Testis (tissue), 3 donors: ENCODE data around the gene UBE2QL1. TPM values are rescaled to one million over a fixed set of nuclear protein-coding genes. Genes with fewer than 3 reads are reported as not detected.
"Not testable (repeated sequence)": the region's sequence is repeated elsewhere in the genome, so short reads cannot be mapped to it uniquely, and the experiment has no call there.

ENCODE experiments used
- DNase-seq: peaks from one replicate; pipeline ENCODE4 v3.0.0-alpha.2; 2019
- H3K27ac ChIP-seq, 2 donors: fragments of 200-600 bp; sonication (generic); one replicate each; pipeline ENCODE4 v1.5.1; 2019
- H3K27me3 ChIP-seq: fragments of 200-600 bp; sonication (generic); one replicate; pipeline ENCODE4 v1.5.1; 2019
- H3K36me3 ChIP-seq: fragments of 200-600 bp; sonication (generic); one replicate; pipeline ENCODE4 v1.5.1; 2017; ENCODE audit warnings: low read depth; ENCODE audit errors: missing control alignments
- H3K4me1 ChIP-seq: fragments of 200-600 bp; sonication (generic); one replicate; pipeline ENCODE4 v1.5.1; 2019
- H3K4me3 ChIP-seq, 2 donors: fragments of 200-600 bp; sonication (generic); one replicate each; pipeline ENCODE4 v1.5.1; 2017 to 2019
- H3K9me3 ChIP-seq: fragments of 200-600 bp; sonication (generic); one replicate; pipeline ENCODE4 v1.5.1; 2017
- POLR2A ChIP-seq: fragments of 450-650 bp; IDR thresholded peaks from one replicate; pipeline ENCODE4 v1.6.1; 2017; ENCODE audit warnings: antibody characterized with exemption, mild to moderate bottlenecking, moderate library complexity
- WGBS, 2 donors: methylation state at CpG; one replicate each; pipeline ENCODE4 v1.1.5; 2018; 5-methylcytosine and 5-hydroxymethylcytosine counted together
- intact Hi-C: fragments of 100-400 bp; cut with DNase I; formaldehyde crosslinking; loops from one replicate; pipeline ENCODE4 v1.15.1; 2023; ENCODE audit warnings: low total_unique reads
- polyA plus RNA-seq: library from polyadenylated mRNA; stranded (reverse); fragments of 350-450 nt; fragmentation: Illumina TruSeq; extraction: RNeasy Lipid Tissue Mini Kit (QIAGEN cat#74804); gene quantifications from one replicate; pipeline ENCODE4 v1.2.3, GENCODE V29; 2014; ENCODE audit warnings: low read depth, low replicate concordance; ENCODE audit not compliant: insufficient read depth
- total RNA-seq, 2 donors: library from RNA; depleted of rRNA; stranded (reverse); fragments of >200 nt; gene quantifications; one replicate each; pipeline ENCODE4 v1.2.3, GENCODE V29; 2016
- TF ChIP-seq, protein P1 (sequence below), 3 experiments: fragments of 450-650 bp in 2 of 3; fragments of 200-600 bp in 1 of 3; sonication (generic) in 1 of 3; IDR thresholded peaks; one replicate each; pipeline ENCODE4 v1.5.1; 2016 to 2019; ENCODE audit warnings: antibody characterized with exemption in 3 of 3, mild to moderate bottlenecking in 2 of 3, moderate library complexity in 1 of 3

Gene UBE2QL1
- total and polyA plus RNA-seq, 3 donors from 2014 or later: 1.9 to 3.2 (median 2.0) TPM

DNA sequence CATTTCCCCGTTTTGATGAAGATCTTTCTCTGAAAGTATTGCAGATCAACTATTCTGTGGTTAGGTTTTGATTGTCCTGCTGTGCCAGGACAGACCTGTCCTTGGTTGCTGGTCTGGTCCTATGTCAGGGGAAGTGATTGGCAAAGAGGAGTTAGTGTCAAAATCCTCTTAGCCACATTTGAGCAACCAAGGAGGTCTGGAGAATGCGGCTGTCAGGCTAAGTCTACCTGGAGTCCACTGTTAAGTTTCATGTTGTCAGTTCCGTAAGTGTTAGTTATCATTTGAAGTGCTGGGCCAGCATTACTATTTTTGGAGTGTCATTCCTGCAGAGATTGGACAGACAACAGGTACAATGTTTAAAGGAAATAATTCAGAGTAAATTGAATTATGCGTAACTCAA lies 62.3 kb downstream of the UBE2QL1 start:
- Histone ChIP-seq H3K9me3 (no peaks in the 10 kb centered on the region), H3K36me3 (no peaks in the 10 kb centered on the region), H3K4me1 (no peaks in the 10 kb centered on the region), H3K4me3 (no peak overlapping the region), H3K27me3 (no peaks in the 10 kb centered on the region), H3K27ac (no peak overlapping the region)
- intact Hi-C loops: no loop called here
- no peak for DNase-seq
- WGBS, 2 donors: 94% methylated on average over 4 of the region's 4 CpGs
- TF ChIP-seq, protein P1, sequence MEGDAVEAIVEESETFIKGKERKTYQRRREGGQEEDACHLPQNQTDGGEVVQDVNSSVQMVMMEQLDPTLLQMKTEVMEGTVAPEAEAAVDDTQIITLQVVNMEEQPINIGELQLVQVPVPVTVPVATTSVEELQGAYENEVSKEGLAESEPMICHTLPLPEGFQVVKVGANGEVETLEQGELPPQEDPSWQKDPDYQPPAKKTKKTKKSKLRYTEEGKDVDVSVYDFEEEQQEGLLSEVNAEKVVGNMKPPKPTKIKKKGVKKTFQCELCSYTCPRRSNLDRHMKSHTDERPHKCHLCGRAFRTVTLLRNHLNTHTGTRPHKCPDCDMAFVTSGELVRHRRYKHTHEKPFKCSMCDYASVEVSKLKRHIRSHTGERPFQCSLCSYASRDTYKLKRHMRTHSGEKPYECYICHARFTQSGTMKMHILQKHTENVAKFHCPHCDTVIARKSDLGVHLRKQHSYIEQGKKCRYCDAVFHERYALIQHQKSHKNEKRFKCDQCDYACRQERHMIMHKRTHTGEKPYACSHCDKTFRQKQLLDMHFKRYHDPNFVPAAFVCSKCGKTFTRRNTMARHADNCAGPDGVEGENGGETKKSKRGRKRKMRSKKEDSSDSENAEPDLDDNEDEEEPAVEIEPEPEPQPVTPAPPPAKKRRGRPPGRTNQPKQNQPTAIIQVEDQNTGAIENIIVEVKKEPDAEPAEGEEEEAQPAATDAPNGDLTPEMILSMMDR (IDR thresholded peaks at IDR 0.05): no peak
- TF ChIP-seq POLR2A: no peak

DNA sequence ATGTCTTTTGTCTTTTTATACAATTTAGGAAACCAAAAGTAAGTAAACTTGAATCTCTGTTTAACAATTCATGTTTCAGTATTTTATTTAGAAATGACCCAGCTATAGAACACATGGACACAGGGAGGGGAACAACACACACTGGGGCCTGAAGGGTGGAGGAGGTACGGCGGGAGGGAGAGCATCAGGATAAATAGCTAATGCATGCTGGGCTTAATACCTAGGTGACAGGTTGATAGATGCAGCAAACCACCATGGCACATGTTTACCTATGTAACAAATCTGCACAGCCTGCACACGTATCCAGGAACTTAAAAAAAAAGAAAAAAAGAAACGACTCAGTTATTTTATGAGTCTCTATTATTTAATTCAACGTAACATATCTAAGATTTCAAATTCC lies 67.2 kb downstream of the UBE2QL1 start:
- H3K27me3 ChIP-seq, H3K27ac ChIP-seq, H3K9me3 ChIP-seq, H3K36me3 ChIP-seq, intact Hi-C loops, DNase-seq, H3K4me1 ChIP-seq, H3K4me3 ChIP-seq: not testable (repeated sequence)
- WGBS, 2 donors: 80% methylated on average over 5 of the region's 5 CpGs

DNA sequence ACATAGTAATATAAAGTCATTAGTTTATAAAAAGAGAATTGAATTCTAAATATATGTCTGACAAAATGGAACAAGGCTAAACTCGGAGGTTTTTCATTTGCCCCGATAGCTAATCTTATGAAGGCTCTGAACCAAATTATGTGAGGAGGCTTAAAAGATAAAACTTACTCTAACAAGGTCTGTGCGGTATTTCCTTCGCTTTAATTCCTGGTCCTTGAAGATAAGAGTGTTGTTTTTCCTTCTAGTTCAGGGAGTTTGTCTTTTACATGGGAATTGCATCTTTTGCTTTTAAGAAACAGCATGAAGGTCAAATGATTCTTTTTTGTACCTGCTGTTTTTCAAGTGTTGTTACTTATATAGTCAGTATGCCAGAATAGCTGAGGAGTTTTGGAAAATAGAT lies 68.2 kb downstream of the UBE2QL1 start:
- DNase-seq: no peak
- H3K4me1 ChIP-seq: no peaks in the 10 kb centered on the region
- intact Hi-C loops: no loop called here
- no peaks in the 10 kb centered on the region for H3K36me3 ChIP-seq
- WGBS, 2 donors: 24 to 48% methylated on average over 4 of the region's 4 CpGs
- no peaks in the 10 kb centered on the region for H3K27me3 ChIP-seq
- TF ChIP-seq POLR2A: no peak
- TF ChIP-seq, protein P1 (IDR thresholded peaks at IDR 0.05): no peak
- H3K9me3 ChIP-seq: no peaks in the 10 kb centered on the region
- no peak overlapping the region for H3K27ac ChIP-seq
- no peak overlapping the region for H3K4me3 ChIP-seq

DNA sequence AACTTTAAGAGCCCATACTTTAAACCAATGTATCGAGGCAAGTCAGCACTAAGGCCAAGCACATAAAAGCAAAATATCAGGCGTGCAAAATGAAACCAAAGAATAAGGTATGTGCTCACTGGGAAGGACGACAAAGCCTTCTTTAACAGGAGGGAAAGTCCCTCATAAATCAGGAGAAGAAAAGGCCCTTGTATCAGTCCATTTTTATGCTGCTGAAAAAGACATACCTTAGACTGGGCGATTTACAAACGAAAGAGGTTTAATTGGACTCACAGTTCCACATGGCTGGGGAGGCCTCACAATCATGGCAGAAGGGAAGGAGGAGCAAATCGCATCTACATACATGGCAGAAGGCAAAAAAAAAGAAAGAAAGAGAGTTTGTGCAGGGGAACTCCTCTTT lies 68.9 kb downstream of the UBE2QL1 start:
- no peak overlapping the region for H3K27ac ChIP-seq
- no peaks in the 10 kb centered on the region for H3K4me1 ChIP-seq
- no peaks in the 10 kb centered on the region for H3K9me3 ChIP-seq
- no peaks in the 10 kb centered on the region for H3K27me3 ChIP-seq
- H3K36me3 ChIP-seq: no peaks in the 10 kb centered on the region
- H3K4me3 ChIP-seq: no peak overlapping the region
- DNase-seq: no peak
- TF ChIP-seq, protein P1 (IDR thresholded peaks at IDR 0.05): no peak
- no peak for TF ChIP-seq POLR2A
- intact Hi-C loops: no loop called here
- 46 to 68% methylated on average over 6 of the region's 6 CpGs for WGBS, 2 donors

DNA sequence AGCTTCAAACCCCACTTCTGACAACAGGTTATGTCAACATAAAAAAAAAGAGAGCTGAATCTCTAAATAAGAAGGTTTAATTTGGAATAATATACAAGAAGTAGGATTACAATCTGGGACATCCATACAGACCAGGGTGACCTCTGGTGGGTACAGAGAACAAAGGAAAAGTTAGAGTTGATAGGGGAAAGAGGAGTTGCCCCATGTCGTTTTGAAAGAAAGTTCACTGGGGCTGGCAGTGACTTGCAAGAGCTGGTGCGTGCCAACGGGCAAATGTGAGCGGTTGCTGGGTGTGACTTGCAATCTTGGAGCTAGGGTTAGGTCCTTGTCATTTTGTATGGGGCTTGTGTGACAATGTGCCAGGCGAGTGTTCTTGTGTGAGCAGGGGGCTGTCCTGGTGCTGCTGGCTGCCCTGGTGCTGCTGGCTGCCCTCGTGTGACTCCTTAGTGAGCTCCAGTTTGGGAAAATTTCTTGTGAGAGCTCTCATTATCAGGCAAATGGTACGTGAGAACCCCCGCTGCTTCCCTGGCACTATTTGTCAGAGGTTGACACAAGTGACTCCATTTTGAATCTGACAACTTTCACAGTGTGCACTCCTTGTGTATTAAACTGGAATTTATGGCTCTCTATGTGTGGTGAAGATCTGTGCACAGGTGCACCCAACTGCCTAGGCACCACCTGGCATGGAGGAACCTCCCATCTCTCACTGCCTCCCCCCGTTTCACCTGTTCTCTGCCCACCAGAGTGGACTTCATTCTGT lies 69.8 kb downstream of the UBE2QL1 start:
- Histone ChIP-seq H3K4me1 (no peaks in the 10 kb centered on the region), H3K9me3 (no peaks in the 10 kb centered on the region), H3K4me3 (no peak overlapping the region), H3K36me3 (no peaks in the 10 kb centered on the region), H3K27me3 (no peaks in the 10 kb centered on the region), H3K27ac (no peak overlapping the region)
- 76 to 80% methylated on average over 9 of the region's 9 CpGs for WGBS, 2 donors
- no peak for DNase-seq
- TF ChIP-seq POLR2A: no peak
- TF ChIP-seq, protein P1 (IDR thresholded peaks at IDR 0.05): no peak
- intact Hi-C loops: no loop called here
